Stomach smooth muscle (tissue), 2 donors: ENCODE data around the gene UPF2.
A peak's percentile ranks its signal among the peaks of the same experiment; 100 is the strongest.

Experiments used
- H3K27ac ChIP-seq: one replicate; pipeline ENCODE4 v1.7.0; 2013; ENCODE audit warnings: mild to moderate bottlenecking, low read length, inconsistent platforms
- H3K27me3 ChIP-seq, 2 donors: one replicate each; pipeline ENCODE4 v1.7.0; 2013; ENCODE audit warnings: low read length in 2 of 2; ENCODE audit not compliant: insufficient read depth in 2 of 2, control insufficient read depth in 1 of 2
- H3K36me3 ChIP-seq, 2 donors: one replicate each; pipeline ENCODE4 v1.7.0; 2013; ENCODE audit warnings: low read length in 2 of 2; ENCODE audit not compliant: control insufficient read depth in 2 of 2, insufficient read depth in 2 of 2
- H3K4me1 ChIP-seq: one replicate; pipeline ENCODE4 v1.7.0; 2013; ENCODE audit warnings: low read length; ENCODE audit not compliant: control insufficient read depth, insufficient read depth
- H3K4me3 ChIP-seq, 2 donors: one replicate each; pipeline ENCODE4 v1.7.0; 2013; ENCODE audit warnings: low read length in 2 of 2
- H3K9ac ChIP-seq, 2 donors: one replicate each; pipeline ENCODE4 v1.7.0; 2013; ENCODE audit warnings: low read length in 2 of 2, mild to moderate bottlenecking in 1 of 2
- H3K9me3 ChIP-seq, 2 donors: one replicate each; pipeline ENCODE4 v1.7.0; 2013; ENCODE audit warnings: low read length in 2 of 2; ENCODE audit not compliant: control insufficient read depth in 2 of 2
- donor health status: healthy.
- donor health status: Pancreatic carcinoma.

Gene UPF2

DNA sequence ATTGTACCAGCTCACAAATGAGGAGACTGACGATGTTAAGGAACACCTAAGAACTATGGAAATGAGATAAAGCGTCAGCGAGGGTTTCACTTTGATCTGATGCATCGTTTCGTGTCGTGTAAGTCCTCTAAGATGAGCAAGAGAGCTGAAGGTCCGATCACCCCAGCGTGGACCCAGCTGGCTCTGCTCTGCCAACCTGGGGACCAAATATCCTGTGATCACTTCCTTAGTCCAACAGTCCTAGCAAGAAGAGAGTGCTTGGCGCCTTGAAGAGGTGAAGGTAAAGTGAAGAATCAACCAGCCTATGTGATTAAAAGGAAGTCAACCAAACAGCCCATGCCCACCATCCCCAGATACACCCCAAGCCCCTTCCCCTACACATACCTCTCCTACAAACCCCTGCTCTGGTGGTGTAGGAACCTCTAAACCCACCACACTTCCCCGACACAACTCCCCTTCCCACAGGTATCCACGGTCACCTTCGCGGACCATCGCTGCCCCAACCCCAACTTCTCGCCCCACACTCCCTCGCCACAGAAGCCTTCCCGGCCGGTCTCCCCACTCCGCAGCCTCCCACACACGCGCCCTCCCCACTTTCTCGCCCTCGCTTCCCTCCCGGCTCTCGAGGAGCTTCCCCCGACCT is 722 bp downstream of the UPF2 start:
- no peaks in the 10 kb centered on the region for H3K27me3 ChIP-seq
- H3K9me3 ChIP-seq, result no peaks in the 10 kb centered on the region
- no peaks in the 10 kb centered on the region for H3K36me3 ChIP-seq
- H3K4me3 ChIP-seq, result peak overlapping the region; percentile 91 to 93
- H3K27ac ChIP-seq, result peak overlapping the region; percentile 99
- H3K4me1 ChIP-seq, result peaks cover 4% of the 10 kb centered on the region
- H3K9ac ChIP-seq, result peak overlapping the region; percentile 74 to 93

DNA sequence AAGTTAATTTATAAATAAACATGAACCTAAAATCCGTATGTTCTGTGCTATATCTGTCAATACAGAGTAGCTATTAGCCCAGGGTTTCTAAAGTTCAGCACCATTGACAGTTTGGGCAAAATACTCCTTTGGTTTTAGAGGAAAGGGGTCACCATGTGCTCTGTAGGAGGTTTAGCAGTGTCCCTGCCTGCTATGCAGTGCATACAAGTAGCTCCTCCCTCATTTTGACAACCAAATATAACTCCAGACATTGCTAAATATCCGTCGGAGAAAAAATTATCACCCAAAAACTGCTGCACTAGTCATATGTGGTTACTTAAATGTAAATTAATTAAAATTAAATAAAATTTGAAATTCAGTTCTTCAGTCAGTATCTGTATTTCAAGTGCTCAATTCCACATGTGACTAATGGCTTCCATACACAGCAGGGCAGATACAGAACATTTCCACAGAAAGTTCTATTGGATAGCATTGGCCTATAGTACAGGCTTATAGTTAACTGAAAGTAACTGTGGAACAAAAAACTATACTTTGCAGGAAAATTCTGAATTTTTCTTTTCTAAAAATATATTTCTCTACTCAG is 6.4 kb downstream of the UPF2 start:
- no peak overlapping the region for H3K4me3 ChIP-seq
- no peak overlapping the region for H3K27ac ChIP-seq
- H3K36me3 ChIP-seq, result peaks cover 7 to 8% of the 10 kb centered on the region in 2 donors
- H3K9me3 ChIP-seq, result no peaks in the 10 kb centered on the region
- H3K27me3 ChIP-seq, result no peaks in the 10 kb centered on the region
- H3K4me1 ChIP-seq, result no peaks in the 10 kb centered on the region
- no peak overlapping the region for H3K9ac ChIP-seq

DNA sequence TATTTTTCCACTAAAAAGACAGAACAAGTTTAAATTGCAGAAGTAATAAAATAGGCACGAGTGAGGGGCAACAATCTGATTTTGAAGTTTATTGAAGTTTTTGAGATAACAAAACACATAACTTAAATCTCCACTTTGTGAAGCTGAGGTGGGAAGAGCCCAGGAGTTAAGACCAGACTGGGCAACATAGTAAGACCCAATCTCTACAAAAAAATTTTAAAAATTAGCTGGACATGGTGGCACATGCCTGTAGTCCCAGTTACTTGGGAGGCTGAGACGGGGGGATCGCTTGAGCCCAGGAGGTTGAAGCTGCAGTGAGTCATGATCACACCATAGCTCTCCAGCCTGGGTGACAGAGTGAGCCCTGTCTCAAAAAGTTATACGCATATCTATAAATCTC is 11.2 kb downstream of the UPF2 start:
- peaks cover 14 to 18% of the 10 kb centered on the region in 2 donors for H3K36me3 ChIP-seq
- H3K27me3 ChIP-seq, result no peaks in the 10 kb centered on the region
- no peaks in the 10 kb centered on the region for H3K9me3 ChIP-seq
- no peak overlapping the region for H3K9ac ChIP-seq
- no peak overlapping the region for H3K27ac ChIP-seq
- H3K4me1 ChIP-seq, result no peaks in the 10 kb centered on the region
- no peak overlapping the region for H3K4me3 ChIP-seq

GRCh38 chr10:12027539-12027938 is 15.1 kb downstream of the UPF2 start:
- peaks cover 6 to 11% of the 10 kb centered on the region in 2 donors for H3K36me3 ChIP-seq

DNA sequence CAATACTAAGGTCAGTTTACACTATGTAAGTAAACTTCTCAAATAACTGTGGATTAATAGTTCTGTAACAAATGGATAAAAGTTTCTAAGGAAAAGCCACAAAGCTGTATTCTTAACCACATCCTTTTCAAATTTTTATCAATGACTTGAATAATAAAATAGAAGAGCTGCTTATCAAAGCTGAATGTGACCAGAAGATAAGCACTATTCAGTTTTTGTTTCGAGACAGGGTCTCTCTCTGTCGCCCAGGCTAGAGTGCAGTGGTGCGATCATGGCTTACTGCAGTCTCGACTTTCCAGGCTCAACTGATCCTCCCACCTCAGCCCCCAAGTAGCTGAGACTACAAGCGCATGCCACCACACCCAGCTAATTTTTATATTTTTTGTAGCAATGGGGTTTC is 17.0 kb downstream of the UPF2 start:
- H3K9me3 ChIP-seq, result no peaks in the 10 kb centered on the region
- no peak overlapping the region for H3K27ac ChIP-seq
- H3K9ac ChIP-seq, result no peak overlapping the region
- no peaks in the 10 kb centered on the region for H3K4me1 ChIP-seq
- peaks cover 6 to 11% of the 10 kb centered on the region in 2 donors for H3K36me3 ChIP-seq
- no peak overlapping the region for H3K4me3 ChIP-seq
- no peaks in the 10 kb centered on the region for H3K27me3 ChIP-seq

More at GRCh38 chr10:12027539-12027938, 15.1 kb downstream of the UPF2 start:
- Histone ChIP-seq H3K9me3 (no peaks in the 10 kb centered on the region), H3K27me3 (no peaks in the 10 kb centered on the region), H3K9ac (no peak overlapping the region), H3K4me3 (no peak overlapping the region), H3K4me1 (no peaks in the 10 kb centered on the region), H3K27ac (no peak overlapping the region)

- H3K9ac ChIP-seq, result no peak overlapping the region
- H3K27ac ChIP-seq, result no peak overlapping the region
- no peak overlapping the region for H3K4me3 ChIP-seq
- H3K4me1 ChIP-seq, result no peaks in the 10 kb centered on the region
- H3K9me3 ChIP-seq, result no peaks in the 10 kb centered on the region
- H3K27me3 ChIP-seq, result no peaks in the 10 kb centered on the region
- no peaks in the 10 kb centered on the region for H3K36me3 ChIP-seq
These were observed 19.9 kb downstream of the UPF2 start for GRCh38 chr10:12022580-12023257.

GRCh38 chr10:12020574-12020973 is 22.0 kb downstream of the UPF2 start:
- Histone ChIP-seq H3K9ac (no peak overlapping the region), H3K4me3 (no peak overlapping the region), H3K4me1 (no peaks in the 10 kb centered on the region), H3K36me3 (no peaks in the 10 kb centered on the region), H3K9me3 (no peaks in the 10 kb centered on the region), H3K27ac (no peak overlapping the region), H3K27me3 (no peaks in the 10 kb centered on the region)

DNA sequence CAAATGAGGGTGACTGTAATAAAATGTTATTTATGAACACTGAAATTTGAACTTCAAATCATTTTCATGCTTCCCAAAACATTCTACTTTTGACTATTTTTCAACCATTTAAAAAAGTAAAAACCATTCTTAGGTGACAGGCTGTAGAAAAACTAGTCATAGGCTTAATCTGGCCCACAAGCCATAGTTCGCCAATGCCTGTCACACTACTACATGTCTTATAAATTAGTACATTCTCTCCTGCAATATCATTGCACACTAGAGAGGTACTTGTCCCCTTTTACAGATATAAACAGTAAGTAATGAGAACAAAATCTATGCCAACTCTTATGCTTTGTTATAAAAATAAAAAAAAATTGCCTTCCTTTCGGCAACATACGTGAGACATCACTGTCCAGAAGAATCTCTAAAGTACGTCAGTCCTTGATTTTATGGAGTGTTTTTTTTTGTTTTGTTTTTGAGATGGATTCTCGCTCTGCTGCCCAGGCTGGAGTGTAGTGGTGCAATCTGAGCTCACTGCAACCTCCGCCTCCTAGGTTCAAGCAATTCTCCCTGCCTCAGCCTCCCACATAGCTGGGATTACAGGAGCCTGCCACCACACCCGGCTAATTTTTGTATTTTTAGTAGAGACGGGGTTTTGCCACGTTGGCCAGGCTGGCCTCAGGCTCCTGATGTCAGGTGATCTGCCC is 23.2 kb downstream of the UPF2 start:
- Histone ChIP-seq H3K9me3 (no peaks in the 10 kb centered on the region), H3K27ac (no peak overlapping the region)

DNA sequence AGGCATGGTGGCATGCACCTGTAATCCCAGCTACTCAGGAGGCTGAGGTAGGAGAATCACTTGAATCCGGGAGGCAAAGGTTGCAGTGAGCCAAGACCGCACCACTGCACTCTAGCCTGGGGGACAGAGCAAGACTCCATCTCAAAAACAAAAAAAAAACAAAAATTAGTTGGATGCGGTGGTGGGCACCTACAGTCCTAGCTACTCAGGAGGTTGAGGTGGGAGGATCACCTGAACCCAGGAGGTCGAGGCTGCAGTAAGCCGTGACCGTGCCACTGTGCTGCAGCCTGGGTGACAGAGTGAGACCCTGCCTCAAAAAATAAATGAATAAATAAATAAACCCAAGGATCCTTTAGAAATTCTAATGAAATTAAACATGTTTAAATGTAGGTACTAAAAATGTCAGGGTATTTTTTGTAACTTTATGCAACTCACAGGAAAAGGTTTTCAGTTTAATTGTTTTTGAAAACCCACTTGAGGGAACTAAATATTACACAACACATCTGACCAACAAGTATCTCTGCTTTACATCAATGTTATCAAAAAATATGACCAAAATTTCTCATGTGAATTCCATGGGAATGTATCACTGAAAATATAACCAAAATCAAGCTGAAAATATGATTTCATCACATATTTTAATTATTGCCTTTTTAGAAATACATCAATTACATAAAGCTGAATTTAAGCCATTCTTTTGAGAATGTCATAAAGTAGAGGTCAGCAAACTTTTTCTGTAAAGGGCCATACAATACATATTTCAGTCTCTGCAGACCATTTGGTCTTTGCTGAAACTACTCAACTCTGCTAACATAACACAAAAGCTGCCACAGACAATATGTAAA is 23.9 kb downstream of the UPF2 start:
- H3K4me1 ChIP-seq, result no peaks in the 10 kb centered on the region
- no peaks in the 10 kb centered on the region for H3K9me3 ChIP-seq
- H3K36me3 ChIP-seq, result no peaks in the 10 kb centered on the region
- H3K9ac ChIP-seq, result no peak overlapping the region
- no peaks in the 10 kb centered on the region for H3K27me3 ChIP-seq
- no peak overlapping the region for H3K27ac ChIP-seq
- H3K4me3 ChIP-seq, result no peak overlapping the region

More for the DNA sequence above, 23.2 kb downstream of the UPF2 start:
- Histone ChIP-seq H3K4me1 (no peaks in the 10 kb centered on the region), H3K9ac (no peak overlapping the region), H3K27me3 (no peaks in the 10 kb centered on the region), H3K4me3 (no peak overlapping the region), H3K36me3 (no peaks in the 10 kb centered on the region)

DNA sequence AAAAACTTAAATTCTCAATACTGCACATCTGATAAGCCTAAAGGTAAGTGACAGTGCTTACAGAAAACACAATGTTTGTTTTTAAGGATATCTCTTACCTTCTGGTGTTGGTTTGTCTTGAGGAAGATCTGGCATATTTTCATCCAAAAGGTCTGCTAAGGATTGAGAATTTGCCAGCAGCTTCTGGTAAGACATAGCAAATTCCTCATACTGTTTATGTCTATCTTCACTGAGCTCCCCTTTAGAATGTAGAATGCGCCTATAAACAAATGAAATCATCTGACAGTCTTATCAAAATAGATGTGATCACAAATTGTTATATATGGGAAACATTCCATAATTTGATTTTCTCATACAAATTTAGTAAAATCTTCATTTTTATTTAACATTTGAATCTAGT is 28.7 kb downstream of the UPF2 start:
- H3K36me3 ChIP-seq, result peaks cover 0 to 3% of the 10 kb centered on the region in 2 donors
- no peak overlapping the region for H3K9ac ChIP-seq
- no peak overlapping the region for H3K4me3 ChIP-seq

More for the DNA sequence above, 28.7 kb downstream of the UPF2 start:
- H3K27me3 ChIP-seq, result no peaks in the 10 kb centered on the region
- no peak overlapping the region for H3K27ac ChIP-seq
- H3K4me1 ChIP-seq, result no peaks in the 10 kb centered on the region
- no peaks in the 10 kb centered on the region for H3K9me3 ChIP-seq
